ENCODE results near the gene IDE. TPM values are rescaled to one million over a fixed set of nuclear protein-coding genes. Genes with fewer than 3 reads are reported as not detected.

The IDE gene
- total and polyA plus RNA-seq, 2 of the 13 experiments (the other 11 are each of a cell fraction or from before 2014, with no cell fraction given), result 16.1 to 52.1 TPM

GRCh38 chr10:92451431-92451830 lies 122.5 kb downstream of the IDE start (continued):
- no peak for TF ChIP-seq FOXA3 (CRISPR knock-in tag; IDR thresholded peaks at IDR 0.05)
- TF ChIP-seq ZNF850 (CRISPR knock-in tag; conservative IDR thresholded peaks at IDR 0.05), result no peak
- no peak for TF ChIP-seq HNRNPLL (IDR thresholded peaks at IDR 0.05; ENCODE audit: low read depth, low read length, poor library complexity, severe bottlenecking)
- no peak for TF ChIP-seq NFYB (CRISPR knock-in tag; IDR thresholded peaks at IDR 0.05)

- CTCF ChIA-PET (ENCODE audit: low intra/inter-chr PET ratio, low total read pairs), result no interaction called here
- DNase-seq (ENCODE audit: low spot score) (peak; percentile 51), FAIRE-seq (no peak), ATAC-seq (peak; percentile 83)
- in situ Hi-C loops (cut with HindIII; ENCODE audit: extremely low pct_ligation_motif_present, low pct_unique_long_range_greater_than_20kb) (no loop called here), intact Hi-C loops (cut with micrococcal nuclease; ENCODE audit: unreplicated experiment) (no loop called here)
- no peaks in the 10 kb centered on the region for H4K20me1 ChIP-seq (ENCODE audit: insufficient read depth, low read length)
- H3K9me3 ChIP-seq (ENCODE audit: low read length), result no peaks in the 10 kb centered on the region
- peaks cover 4 to 14% of the 10 kb centered on the region in 2 experiments; a peak in 3 of 5 replicates for H3K36me3 ChIP-seq (replicated peaks in 1 of 2; ENCODE audit: control insufficient read depth in 1 of 2, insufficient read depth in 2 of 2, low read length in 2 of 2)
- H3K4me1 ChIP-seq (ENCODE audit: insufficient read depth, low read length), result peaks cover 14% of the 10 kb centered on the region
- H2AFZ ChIP-seq (ENCODE audit: low read length), result no peak overlapping the region
- no peak overlapping the region for H3K4me2 ChIP-seq (ENCODE audit: low read depth, low read length)
- H3K9ac ChIP-seq (ENCODE audit: insufficient read depth, low read depth, low read length), result no peak overlapping the region
- no peak overlapping the region for H3K4me3 ChIP-seq (replicated peaks in 1 of 3; ENCODE audit: insufficient read depth in 1 of 3, low read depth in 2 of 3, low read length in 3 of 3)
- 55% methylated on average over 2 of the region's 2 CpGs for WGBS (ENCODE audit: low lambda C conversion rate)
- POLR2A ChIA-PET, result interaction anchor here (0.8 kb wide), 1 partner anchor 212 kb away, joined by 3 read pairs; no protein-coding TSS in a partner anchor
- peak overlapping the region; percentile 55 for H3K27ac ChIP-seq (ENCODE audit: extremely low read length, insufficient read depth, low read length)
- H3K27me3 ChIP-seq (ENCODE audit: control insufficient read depth in 1 of 2, insufficient read depth in 2 of 2, low read length in 2 of 2), result no peaks in the 10 kb centered on the region
- H3K79me2 ChIP-seq (ENCODE audit: insufficient read depth, low read length), result no peaks in the 10 kb centered on the region
- BruUV-seq (replicated peaks), result no TSS peak
- no peak for TF ChIP-seq LRRFIP1 (CRISPR knock-in tag; conservative IDR thresholded peaks at IDR 0.05)
- TF ChIP-seq ARNT2 (CRISPR knock-in tag; IDR thresholded peaks at IDR 0.05; ENCODE audit: low read depth), result no peak
- TF ChIP-seq ZBTB26 (CRISPR knock-in tag; IDR thresholded peaks at IDR 0.05; ENCODE audit: borderline replicate concordance), result no peak
- TF ChIP-seq HNF4A (CRISPR knock-in tag; IDR thresholded peaks at IDR 0.05), result peak; percentile 45; the same call in 1 of the 2 replicates
- TF ChIP-seq PHF8 (CRISPR knock-in tag; IDR thresholded peaks at IDR 0.05), result no peak
- TF ChIP-seq ZNF343 (CRISPR knock-in tag; IDR thresholded peaks at IDR 0.05), result no peak
- TF ChIP-seq IRX3 (CRISPR knock-in tag; IDR thresholded peaks at IDR 0.05; ENCODE audit: borderline replicate concordance, low read depth), result no peak
- 0 out of 2 replicates have a peak, but pooled peaks have one; percentile 25 for TF ChIP-seq MED1 (CRISPR knock-in tag; IDR thresholded peaks at IDR 0.05)
- no peak for TF ChIP-seq MIXL1 (CRISPR knock-in tag; IDR thresholded peaks at IDR 0.05)
- no peak for TF ChIP-seq EZH2 (conservative IDR thresholded peaks at IDR 0.05; ENCODE audit: low read depth, low read length)
- TF ChIP-seq HOMEZ (CRISPR knock-in tag; IDR thresholded peaks at IDR 0.05; ENCODE audit: low read depth), result peak; percentile 58; the same call in 1 of the 2 replicates
- TF ChIP-seq DMTF1 (CRISPR knock-in tag; IDR thresholded peaks at IDR 0.05), result no peak
- TF ChIP-seq MBD4 (IDR thresholded peaks at IDR 0.05; ENCODE audit: borderline replicate concordance, low read length), result no peak
- no peak for TF ChIP-seq TBX3 (IDR thresholded peaks at IDR 0.05; ENCODE audit: borderline replicate concordance)
These were observed 123.0 kb downstream of the IDE start for GRCh38 chr10:92450896-92451295.

Data from HepG2 (cell line).